GM12878 (cell line): ENCODE measurements around the gene AMOTL1. TPM values are rescaled to one million over a fixed set of nuclear protein-coding genes. Genes with fewer than 3 reads are reported as not detected.

Source experiments
- ATAC-seq: fragments of 200-7000 bp; cut with Tn5 transposase; 3 replicates; pipeline ENCODE4 v1.9.1; 2020; ENCODE audit warnings: mild to moderate bottlenecking, moderate library complexity
- BruUV-seq: library from RNA; stranded (reverse); fragments of 400-500 nt; replicated peaks from 2 replicates; lab custom pipeline; 2021; lab: Mats Ljungman, UMichigan
- CTCF ChIA-PET: fragments of 300-600 bp; sonication (Branson Sonifier 250); formaldehyde crosslinking; extraction: SDS; loops from one replicate; lab custom pipeline; 2021; ENCODE audit warnings: inconsistent platforms; lab: Yijun Ruan, JAX
- POLR2A ChIA-PET: fragments of 350-600 bp; formaldehyde crosslinking; extraction: SDS; loops from one replicate; lab custom pipeline; 2021; ENCODE audit warnings: inconsistent platforms; lab: Charles Lee
- RAD21 ChIA-PET: fragments of 300-600 bp; sonication (Branson Sonifier 250); formaldehyde crosslinking; loops from one replicate; lab custom pipeline; 2023; ENCODE audit warnings: antibody characterized with exemption; ENCODE audit not compliant: unreplicated experiment; lab: Charles Lee
- SMC1A ChIA-PET: fragments of 300-600 bp; sonication (Branson Sonifier 250); formaldehyde crosslinking; loops from one replicate; lab custom pipeline; 2023; ENCODE audit not compliant: unreplicated experiment, uncharacterized antibody; lab: Charles Lee
- DNase-seq: peaks from one replicate; pipeline ENCODE4 v3.0.0-alpha.2; 2011; ENCODE audit warnings: low read depth, low spot score
- FAIRE-seq: peaks from 3 replicates; lab custom pipeline; 2011; peaks lifted over from hg19 to GRCh38; lab: Jason Lieb, UNC
- H2AFZ ChIP-seq: 2 replicates; pipeline ENCODE4 v1.6.0; 2011; ENCODE audit warnings: low read depth, low read length, control low read depth; ENCODE audit not compliant: control insufficient read depth
- H3K27ac ChIP-seq: 2 replicates; pipeline ENCODE4 v1.5.1; 2011; ENCODE audit warnings: control low read depth; ENCODE audit not compliant: control insufficient read depth, insufficient read depth
- H3K27me3 ChIP-seq, 2 experiments: replicated peaks in 1 of 2; 2 replicates each; pipeline versions ENCODE4 v1.6.0 to v1.6.1; 2011; ENCODE audit warnings: low read length in 1 of 2; ENCODE audit not compliant: control insufficient read depth in 2 of 2, insufficient read depth in 2 of 2
- H3K36me3 ChIP-seq, 2 experiments: 2 replicates each; pipeline ENCODE4 v1.5.1; 2011; ENCODE audit warnings: low read length in 1 of 2; ENCODE audit not compliant: control insufficient read depth in 2 of 2, insufficient read depth in 2 of 2
- H3K4me1 ChIP-seq: 2 replicates; pipeline ENCODE4 v1.6.1; 2011; ENCODE audit warnings: mild to moderate bottlenecking, low read length, moderate library complexity, mixed read lengths; ENCODE audit not compliant: control insufficient read depth, insufficient read depth
- H3K4me2 ChIP-seq: 2 replicates; pipeline ENCODE4 v1.6.0; 2011; ENCODE audit warnings: control low read depth; ENCODE audit not compliant: control insufficient read depth, insufficient read depth
- H3K4me3 ChIP-seq: fragments of 200-600 bp; sonication (generic); 2 replicates; pipeline ENCODE4 v1.5.1; 2016
- H3K79me2 ChIP-seq: 2 replicates; pipeline ENCODE4 v1.6.0; 2011; ENCODE audit warnings: low read length; ENCODE audit not compliant: control insufficient read depth, insufficient read depth
- H3K9ac ChIP-seq: 2 replicates; pipeline ENCODE4 v1.8.0; 2011; ENCODE audit warnings: low read length, control low read depth, mixed read lengths; ENCODE audit not compliant: control insufficient read depth, insufficient read depth
- H3K9me3 ChIP-seq: replicated peaks from 3 replicates; pipeline ENCODE4 v1.5.1; 2011; ENCODE audit warnings: mild to moderate bottlenecking, low read length; ENCODE audit not compliant: control insufficient read depth, insufficient read depth
- H4K20me1 ChIP-seq: 2 replicates; pipeline ENCODE4 v1.6.0; 2011; ENCODE audit not compliant: control insufficient read depth, insufficient read depth
- CEBPB ChIP-seq, 2 experiments: fragments of 150-350 bp in 1 of 2; IDR thresholded peaks; 2 replicates each; pipeline ENCODE4 v1.6.1; 2012 to 2014; ENCODE audit warnings: low read depth in 2 of 2, low read length in 2 of 2, borderline replicate concordance in 1 of 2, inconsistent platforms in 1 of 2
- DPF2 ChIP-seq: fragments of 450-650 bp; IDR thresholded peaks from 2 replicates; pipeline ENCODE4 v1.6.1; 2017; ENCODE audit warnings: mild to moderate bottlenecking
- EED ChIP-seq: sonication (generic); IDR thresholded peaks from 2 replicates; pipeline ENCODE4 v1.6.1; 2016; ENCODE audit warnings: antibody characterized with exemption, low read depth
- HDGF ChIP-seq: fragments of 450-650 bp; IDR thresholded peaks from 2 replicates; pipeline ENCODE4 v1.6.1; 2016; ENCODE audit warnings: antibody characterized with exemption
- IRF3 ChIP-seq: fragments of 450-650 bp; IDR thresholded peaks from 2 replicates; pipeline ENCODE4 v1.6.1; 2014; ENCODE audit warnings: mild to moderate bottlenecking
- NFYA ChIP-seq: IDR thresholded peaks from 2 replicates; pipeline ENCODE4 v1.6.1; 2011; ENCODE audit warnings: low read depth, mild to moderate bottlenecking, low read length, improper control_type of control experiment, borderline replicate concordance
- REST ChIP-seq: IDR thresholded peaks from 2 replicates; pipeline ENCODE4 v1.6.1; 2012; ENCODE audit warnings: mild to moderate bottlenecking, low read depth, low read length
- SREBF1 ChIP-seq: IDR thresholded peaks from 2 replicates; pipeline ENCODE4 v1.6.1; 2012; ENCODE audit warnings: mild to moderate bottlenecking, low read length
- SUPT20H ChIP-seq: IDR thresholded peaks from 2 replicates; pipeline ENCODE4 v1.6.1; 2011; ENCODE audit warnings: low read depth, mild to moderate bottlenecking, low read length, moderate library complexity, borderline replicate concordance; ENCODE audit not compliant: control insufficient read depth
- ZNF207 ChIP-seq: fragments of 450-650 bp; IDR thresholded peaks from 2 replicates; pipeline ENCODE4 v1.6.1; 2014; ENCODE audit warnings: antibody characterized with exemption, mild to moderate bottlenecking, borderline replicate concordance
- ZNF24 ChIP-seq: fragments of 450-650 bp; IDR thresholded peaks from 2 replicates; pipeline ENCODE4 v1.6.1; 2017; ENCODE audit warnings: antibody characterized with exemption, mild to moderate bottlenecking
- WGBS: methylation state at CpG from one replicate; pipeline ENCODE4 v1.1.6; 2016; ENCODE audit warnings: low lambda C conversion rate; ENCODE audit not compliant: insufficient replicate concordance, insufficient coverage; ENCODE audit errors: missing lambda C conversion rate; 5-methylcytosine and 5-hydroxymethylcytosine counted together
- in situ Hi-C: fragments of 300-500 bp; cut with MboI; formaldehyde crosslinking; loops from 9 replicates; pipeline ENCODE4 v1.14.3; 2018; ENCODE audit warnings: mixed read lengths
- intact Hi-C: fragments of 100-400 bp; cut with micrococcal nuclease; formaldehyde crosslinking; loops from one replicate; pipeline ENCODE4 v1.14.2; 2022; ENCODE audit not compliant: unreplicated experiment
- polyA plus RNA-seq, 11 experiments: library from polyadenylated mRNA; depleted of rRNA in 4 of 11; unstranded in 6 of 11; stranded (reverse) in 5 of 11; fragments of >200 nt; fragmentation: Nextera tagmentation in 4 of 11; fragmentation: Illumina TruSeq in 1 of 11; extraction: Ambion mirVana in 4 of 11; extraction: Trizol in 1 of 11; gene quantifications; 1 replicate in 1 of 11; 2 replicates in 10 of 11; pipeline versions ENCODE4 v1.2.1 to v1.2.3, GENCODE V29; 2011 to 2016; ENCODE audit warnings: inconsistent platforms in 2 of 11, missing spikeins in 2 of 11, low read depth in 1 of 11
- total RNA-seq, 4 experiments: library from RNA; depleted of rRNA in 3 of 4; stranded (reverse); fragments of >200 nt in 3 of 4; fragmentation: Illumina TruSeq in 1 of 4; extraction: Trizol in 1 of 4; gene quantifications; 2 replicates each; pipeline versions ENCODE4 v1.2.1 to v1.2.3, GENCODE V29; 2013 to 2021
- TF ChIP-seq, protein P1 (sequence below): fragments of 450-650 bp; IDR thresholded peaks from 2 replicates; pipeline ENCODE4 v1.6.1; 2017; ENCODE audit warnings: low read depth, mild to moderate bottlenecking, moderate library complexity

The AMOTL1 gene
- total and polyA plus RNA-seq, 10 of the 15 experiments (the other 5 are each of a cell fraction or from before 2014, with no cell fraction given) = under 0.01 to 0.41 (median 0.01) TPM; not detected in 7

GRCh38 chr11:94776351-94777321, 8.5 kb downstream of the AMOTL1 start:
- intact Hi-C loops = no loop called here
- H3K9ac ChIP-seq = no peak overlapping the region
- BruUV-seq = no TSS peak
- DNase-seq = no peak
- ATAC-seq = no peak
- ChIA-PET RAD21 (no interaction called here), SMC1A (no interaction called here), POLR2A (no interaction called here), CTCF (no interaction called here)
- no peaks in the 10 kb centered on the region for H3K9me3 ChIP-seq
- TF ChIP-seq ZNF24 = no peak
- no peak for TF ChIP-seq HDGF
- TF ChIP-seq, protein P1, sequence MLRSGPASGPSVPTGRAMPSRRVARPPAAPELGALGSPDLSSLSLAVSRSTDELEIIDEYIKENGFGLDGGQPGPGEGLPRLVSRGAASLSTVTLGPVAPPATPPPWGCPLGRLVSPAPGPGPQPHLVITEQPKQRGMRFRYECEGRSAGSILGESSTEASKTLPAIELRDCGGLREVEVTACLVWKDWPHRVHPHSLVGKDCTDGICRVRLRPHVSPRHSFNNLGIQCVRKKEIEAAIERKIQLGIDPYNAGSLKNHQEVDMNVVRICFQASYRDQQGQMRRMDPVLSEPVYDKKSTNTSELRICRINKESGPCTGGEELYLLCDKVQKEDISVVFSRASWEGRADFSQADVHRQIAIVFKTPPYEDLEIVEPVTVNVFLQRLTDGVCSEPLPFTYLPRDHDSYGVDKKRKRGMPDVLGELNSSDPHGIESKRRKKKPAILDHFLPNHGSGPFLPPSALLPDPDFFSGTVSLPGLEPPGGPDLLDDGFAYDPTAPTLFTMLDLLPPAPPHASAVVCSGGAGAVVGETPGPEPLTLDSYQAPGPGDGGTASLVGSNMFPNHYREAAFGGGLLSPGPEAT = no peak
- no peak for TF ChIP-seq SREBF1
- TF ChIP-seq SUPT20H = no peak
- TF ChIP-seq ZNF207 = no peak
- TF ChIP-seq CEBPB (IDR thresholded peaks at IDR 0.05; ENCODE audit: borderline replicate concordance in 1 of 2, low read depth in 2 of 2, low read length in 2 of 2) = no peak
- TF ChIP-seq REST = no peak
- no peak for TF ChIP-seq DPF2
- no peak for TF ChIP-seq IRF3
- TF ChIP-seq NFYA = no peak
- TF ChIP-seq EED = no peak
- H3K4me3 ChIP-seq = no peak overlapping the region
- H3K27me3 ChIP-seq = no peaks in the 10 kb centered on the region; a peak in 1 of 4 replicates
- H4K20me1 ChIP-seq = no peaks in the 10 kb centered on the region; the same call in 1 of the 2 replicates
- H3K4me1 ChIP-seq = no peaks in the 10 kb centered on the region
- in situ Hi-C loops = no loop called here
- no peaks in the 10 kb centered on the region for H3K36me3 ChIP-seq
- no peaks in the 10 kb centered on the region for H3K79me2 ChIP-seq
- no peak overlapping the region for H3K27ac ChIP-seq
- 0% methylated on average over 5 of the region's 5 CpGs for WGBS
- no peak overlapping the region for H2AFZ ChIP-seq
- no peak overlapping the region for H3K4me2 ChIP-seq
- no peak for FAIRE-seq
